Measurements from ENCODE around the gene NFATC3. TPM values are rescaled to one million over a fixed set of nuclear protein-coding genes. Genes with fewer than 3 reads are reported as not detected.

The NFATC3 gene
- total RNA-seq, 2 experiments from 2014 or later: 84.8 to 94.4 TPM

DNA sequence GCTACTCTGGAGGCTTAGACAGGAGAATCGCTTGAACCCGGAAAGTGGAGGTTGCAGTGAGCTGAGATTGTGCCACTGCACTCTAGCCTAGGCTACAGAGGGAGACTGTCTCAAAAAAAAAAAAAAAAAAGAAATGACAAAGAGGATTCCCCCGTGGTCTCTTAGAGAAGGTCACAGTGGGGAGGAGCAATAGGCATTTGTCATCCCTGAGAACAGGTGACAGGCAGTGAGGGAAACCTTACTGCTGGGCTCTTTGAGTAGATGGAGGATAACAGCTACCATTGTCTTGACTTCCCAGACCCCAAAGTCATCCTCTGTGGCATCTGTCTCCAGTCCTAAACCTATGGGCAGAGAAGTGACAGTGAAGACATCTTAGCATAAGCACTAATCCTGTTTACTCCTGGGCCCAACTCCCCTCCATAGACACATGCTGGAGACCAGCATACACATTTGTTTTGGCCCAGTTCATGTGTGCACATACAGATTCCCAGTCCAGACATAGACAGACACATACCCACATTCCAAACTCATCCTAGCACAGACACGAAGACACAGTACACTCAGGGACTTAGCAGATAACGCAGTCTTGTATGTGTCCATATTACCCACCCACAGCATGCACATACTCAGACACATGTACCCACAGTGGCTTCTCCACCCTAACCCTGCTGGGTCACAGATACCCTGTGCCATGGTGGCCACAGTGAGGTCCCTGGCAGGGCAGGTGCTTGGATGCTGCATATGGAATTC lies 148.1 kb downstream of the NFATC3 start:
- CTCF ChIA-PET: interaction anchor here (1.0 kb wide), 1 partner anchor 139 kb away, joined by 3 read pairs; no protein-coding TSS in a partner anchor
- Mint-ChIP-seq H3K9me3 (no peaks in the 10 kb centered on the region), H3K27ac (no peak overlapping the region), H3K4me1 (ENCODE audit: low read depth) (peaks cover 33% of the 10 kb centered on the region), H3K27me3 (no peaks in the 10 kb centered on the region), H3K4me3 (no peak overlapping the region), H3K36me3 (ENCODE audit: low read depth) (peaks cover 8% of the 10 kb centered on the region)
- H3K4me3 ChIP-seq (ENCODE audit: low read length): no peak overlapping the region
- H3K36me3 ChIP-seq (ENCODE audit: insufficient read depth, low read length): peaks cover 27% of the 10 kb centered on the region
- peak overlapping the region in 1 of 2 donors; percentile 2 for H3K27ac ChIP-seq (ENCODE audit: low read depth in 1 of 2, low read length in 2 of 2)
- ATAC-seq (ENCODE audit: poor library complexity) (no peak), DNase-seq (peak in 3 of 14 experiments; percentile 23 to 65 (median 55))
- intact Hi-C loops (cut with DNase I, micrococcal nuclease): loop anchor here in 1 of 2 experiments (10.0 kb wide), 2 partner anchors 158 to 952 kb away; partner anchors contain the start of gene SNTB2
- peaks cover 0 to 9% of the 10 kb centered on the region in 2 experiments for H3K9me3 ChIP-seq (ENCODE audit: control insufficient read depth in 1 of 2, insufficient read depth in 1 of 2, low read length in 2 of 2)
- POLR2A ChIA-PET: interaction anchor here (0.7 kb wide), 1 partner anchor 58 kb away, joined by 4 read pairs; no protein-coding TSS in a partner anchor
- H3K4me1 ChIP-seq (ENCODE audit: insufficient read depth, low read length): peaks cover 25% of the 10 kb centered on the region
- H3K27me3 ChIP-seq (ENCODE audit: control insufficient read depth in 1 of 2, insufficient read depth in 2 of 2, low read length in 2 of 2): no peaks in the 10 kb centered on the region
- TF ChIP-seq, protein P1, sequence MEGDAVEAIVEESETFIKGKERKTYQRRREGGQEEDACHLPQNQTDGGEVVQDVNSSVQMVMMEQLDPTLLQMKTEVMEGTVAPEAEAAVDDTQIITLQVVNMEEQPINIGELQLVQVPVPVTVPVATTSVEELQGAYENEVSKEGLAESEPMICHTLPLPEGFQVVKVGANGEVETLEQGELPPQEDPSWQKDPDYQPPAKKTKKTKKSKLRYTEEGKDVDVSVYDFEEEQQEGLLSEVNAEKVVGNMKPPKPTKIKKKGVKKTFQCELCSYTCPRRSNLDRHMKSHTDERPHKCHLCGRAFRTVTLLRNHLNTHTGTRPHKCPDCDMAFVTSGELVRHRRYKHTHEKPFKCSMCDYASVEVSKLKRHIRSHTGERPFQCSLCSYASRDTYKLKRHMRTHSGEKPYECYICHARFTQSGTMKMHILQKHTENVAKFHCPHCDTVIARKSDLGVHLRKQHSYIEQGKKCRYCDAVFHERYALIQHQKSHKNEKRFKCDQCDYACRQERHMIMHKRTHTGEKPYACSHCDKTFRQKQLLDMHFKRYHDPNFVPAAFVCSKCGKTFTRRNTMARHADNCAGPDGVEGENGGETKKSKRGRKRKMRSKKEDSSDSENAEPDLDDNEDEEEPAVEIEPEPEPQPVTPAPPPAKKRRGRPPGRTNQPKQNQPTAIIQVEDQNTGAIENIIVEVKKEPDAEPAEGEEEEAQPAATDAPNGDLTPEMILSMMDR (IDR thresholded peaks at IDR 0.05): no peak

DNA sequence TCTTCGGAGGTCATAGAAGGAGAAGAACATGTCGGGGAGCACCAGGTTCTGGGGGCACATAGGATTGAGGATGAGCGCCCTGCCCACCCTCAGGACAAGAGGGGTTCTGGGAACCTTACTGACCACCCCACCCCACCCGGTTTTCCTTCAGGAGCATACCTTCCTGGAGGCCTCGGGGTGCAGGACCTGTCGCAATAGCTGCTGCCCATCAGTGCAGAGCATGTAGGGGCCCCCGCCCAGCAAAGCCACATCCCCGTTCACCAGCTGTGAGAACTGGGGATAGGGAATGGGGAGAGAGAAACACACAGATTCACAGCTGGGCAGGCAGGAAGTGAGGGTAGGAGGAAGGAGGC lies 148.6 kb downstream of the NFATC3 start:
- CTCF ChIA-PET: no interaction called here
- H3K4me3 Mint-ChIP-seq: no peak overlapping the region
- peak overlapping the region in 1 of 2 donors; percentile 43 for H3K27ac ChIP-seq (ENCODE audit: low read depth in 1 of 2, low read length in 2 of 2)

More for the DNA sequence above, 148.6 kb downstream of the NFATC3 start:
- no peak overlapping the region for H3K4me3 ChIP-seq (ENCODE audit: low read length)
- H3K4me1 ChIP-seq (ENCODE audit: insufficient read depth, low read length): peaks cover 30% of the 10 kb centered on the region
- H3K9me3 ChIP-seq (ENCODE audit: control insufficient read depth in 1 of 2, insufficient read depth in 1 of 2, low read length in 2 of 2): peaks cover 0 to 9% of the 10 kb centered on the region in 2 experiments
- Mint-ChIP-seq H3K27me3 (no peaks in the 10 kb centered on the region), H3K4me1 (ENCODE audit: low read depth) (peaks cover 36% of the 10 kb centered on the region), H3K36me3 (ENCODE audit: low read depth) (peaks cover 7% of the 10 kb centered on the region), H3K9me3 (no peaks in the 10 kb centered on the region), H3K27ac (no peak overlapping the region)
- POLR2A ChIA-PET: interaction anchor here (0.9 kb wide), 1 partner anchor 77 kb away, joined by 3 read pairs; the partner anchor contains the start of genes PRMT7 and SLC7A6OS
- H3K36me3 ChIP-seq (ENCODE audit: insufficient read depth, low read length): peaks cover 21% of the 10 kb centered on the region
- no peak for ATAC-seq (ENCODE audit: poor library complexity)
- H3K27me3 ChIP-seq (ENCODE audit: control insufficient read depth in 1 of 2, insufficient read depth in 2 of 2, low read length in 2 of 2): no peaks in the 10 kb centered on the region
- no peak for DNase-seq
- TF ChIP-seq, protein P1 (IDR thresholded peaks at IDR 0.05): no peak
- intact Hi-C loops (cut with DNase I, micrococcal nuclease): loop anchor here in 1 of 2 experiments (10.0 kb wide), 2 partner anchors 159 to 951 kb away; partner anchors contain the start of gene SNTB2
